Fibroblast of upper back skin (primary cell): ENCODE data around the gene SRPK2.
"Not testable (repeated sequence)": the region's sequence is repeated elsewhere in the genome, so short reads cannot be mapped to it uniquely, and the experiment has no call there.

Experiments
- DNase-seq: peaks from one replicate; pipeline ENCODE4 v3.0.0-alpha.2; 2013

The SRPK2 gene

GRCh38 chr7:105388356-105389087, at the start of gene SRPK2:
Gene SRPK2, minus strand, starts transcription at chr7:105388921.
- peak; percentile 67 for DNase-seq

DNA sequence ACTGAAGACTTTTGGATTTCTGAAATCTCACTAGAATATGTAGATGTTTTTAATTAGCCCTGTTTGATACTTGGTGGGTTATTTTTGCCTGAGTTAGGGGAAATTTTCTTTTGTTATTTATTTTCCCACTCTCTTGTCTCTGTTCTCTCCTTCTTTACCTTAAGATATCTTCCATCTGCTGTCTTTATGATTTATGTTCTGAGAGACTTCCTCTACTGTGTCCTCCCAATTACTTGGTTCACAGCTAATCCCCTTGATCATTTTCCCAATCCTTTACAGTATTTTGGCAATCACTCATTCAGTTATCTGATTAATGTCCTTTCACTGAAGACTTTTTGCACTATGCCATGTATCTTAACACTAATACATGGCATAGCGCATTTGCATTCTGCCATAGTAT, 49.5 kb upstream of the SRPK2 start:
- DNase-seq, result no peak

GRCh38 chr7:105437356-105437755, 48.6 kb upstream of the SRPK2 start:
- not testable (repeated sequence) for DNase-seq

- peak; percentile 75 for DNase-seq
Measured at GRCh38 chr7:105429746-105430612, 41.3 kb upstream of the SRPK2 start.

DNA sequence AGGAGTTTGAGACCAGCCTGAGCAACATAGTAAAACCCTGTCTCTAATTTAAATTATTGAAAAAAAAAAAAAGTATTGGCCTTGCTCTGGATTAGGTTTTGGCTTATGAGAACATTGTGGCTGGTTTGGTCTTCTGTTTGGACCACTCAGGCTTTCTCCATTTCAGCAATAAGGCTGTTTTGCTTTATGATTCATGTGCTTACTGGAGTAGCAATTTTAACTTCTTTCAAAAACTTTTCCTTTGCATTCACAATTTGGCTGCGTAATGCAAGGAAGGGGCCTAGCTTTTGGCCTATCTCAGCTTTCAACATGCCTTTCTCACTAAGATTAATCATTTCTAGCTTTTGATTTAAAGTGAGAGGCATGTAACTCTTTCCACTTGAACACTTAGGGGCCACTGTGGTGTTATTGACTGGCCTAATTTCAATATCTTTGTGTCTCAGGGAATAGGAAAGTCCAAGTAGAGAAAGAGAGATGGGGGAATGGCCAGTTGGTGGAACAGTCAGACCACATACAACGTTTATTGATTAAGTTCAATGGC, 38.0 kb upstream of the SRPK2 start:
- DNase-seq, result no peak

DNA sequence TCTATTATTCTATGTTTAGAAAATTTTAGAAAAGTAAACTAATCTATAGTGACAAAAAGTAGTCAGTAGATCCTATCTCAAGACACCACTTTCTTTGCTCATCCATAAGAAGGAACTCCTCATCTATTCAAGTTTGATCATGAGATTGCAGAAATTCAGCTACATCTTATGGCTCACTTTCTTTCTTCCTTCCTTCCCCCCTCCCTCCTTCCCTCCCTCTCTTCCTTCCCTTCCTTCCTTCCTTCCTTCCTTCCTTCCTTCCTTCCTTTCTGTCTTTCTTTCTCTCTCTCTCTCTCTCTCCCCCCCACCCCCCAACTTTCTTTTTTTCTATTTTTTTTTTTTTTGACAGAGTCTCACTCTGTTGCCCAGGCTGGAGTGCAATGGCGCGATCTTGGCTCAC, 35.3 kb upstream of the SRPK2 start:
- no peak for DNase-seq

- no peak for DNase-seq
Measured at GRCh38 chr7:105413887-105414437, 25.2 kb upstream of the SRPK2 start.

GRCh38 chr7:105410774-105411173, 22.1 kb upstream of the SRPK2 start:
- not testable (repeated sequence) for DNase-seq

- not testable (repeated sequence) for DNase-seq
Measured at GRCh38 chr7:105409775-105410174, 21.1 kb upstream of the SRPK2 start.

GRCh38 chr7:105408791-105409410, 20.2 kb upstream of the SRPK2 start:
- no peak for DNase-seq

GRCh38 chr7:105403128-105403527, 14.4 kb upstream of the SRPK2 start:
- no peak for DNase-seq

DNA sequence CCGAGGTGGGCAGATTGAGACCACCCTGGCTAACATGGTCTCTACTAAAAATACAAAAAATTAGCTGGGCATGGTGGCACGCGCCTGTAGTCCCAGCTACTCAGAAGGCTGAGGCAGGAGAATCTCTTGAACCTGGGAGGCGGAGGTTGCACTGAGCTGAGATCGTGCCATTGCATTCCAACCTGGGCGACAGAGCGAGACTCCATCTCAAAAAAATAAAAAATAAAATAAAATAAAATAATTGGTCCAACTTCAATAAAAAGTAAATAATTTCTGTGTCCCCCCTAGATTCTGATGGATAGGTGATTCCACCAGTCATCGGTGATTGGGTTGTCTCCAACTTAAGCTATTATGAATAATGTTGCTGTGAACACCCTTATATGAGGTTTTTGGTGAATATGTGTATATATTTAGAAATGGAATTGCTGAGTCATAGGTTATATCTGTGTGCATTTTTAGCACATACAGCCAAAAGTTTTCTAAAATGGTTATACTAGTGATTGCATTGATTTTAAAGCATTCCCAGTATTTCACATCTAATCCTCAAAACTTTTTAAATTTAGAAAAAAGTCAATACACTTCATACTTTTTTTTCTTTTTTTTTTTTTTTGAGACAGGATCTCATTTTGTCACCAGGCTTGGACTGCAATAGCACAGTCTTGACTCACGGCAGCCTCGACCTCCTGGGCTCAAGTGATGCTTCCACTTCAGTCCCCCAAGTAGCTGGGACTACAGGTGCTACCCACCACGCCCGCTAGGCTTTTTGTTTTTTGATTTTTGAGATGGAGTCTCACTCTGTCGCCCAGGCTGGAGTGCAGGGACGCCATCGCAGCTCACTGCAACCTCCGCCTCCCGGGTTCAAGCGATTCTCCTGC, 13.7 kb upstream of the SRPK2 start:
- DNase-seq, result peak; percentile 65

DNA sequence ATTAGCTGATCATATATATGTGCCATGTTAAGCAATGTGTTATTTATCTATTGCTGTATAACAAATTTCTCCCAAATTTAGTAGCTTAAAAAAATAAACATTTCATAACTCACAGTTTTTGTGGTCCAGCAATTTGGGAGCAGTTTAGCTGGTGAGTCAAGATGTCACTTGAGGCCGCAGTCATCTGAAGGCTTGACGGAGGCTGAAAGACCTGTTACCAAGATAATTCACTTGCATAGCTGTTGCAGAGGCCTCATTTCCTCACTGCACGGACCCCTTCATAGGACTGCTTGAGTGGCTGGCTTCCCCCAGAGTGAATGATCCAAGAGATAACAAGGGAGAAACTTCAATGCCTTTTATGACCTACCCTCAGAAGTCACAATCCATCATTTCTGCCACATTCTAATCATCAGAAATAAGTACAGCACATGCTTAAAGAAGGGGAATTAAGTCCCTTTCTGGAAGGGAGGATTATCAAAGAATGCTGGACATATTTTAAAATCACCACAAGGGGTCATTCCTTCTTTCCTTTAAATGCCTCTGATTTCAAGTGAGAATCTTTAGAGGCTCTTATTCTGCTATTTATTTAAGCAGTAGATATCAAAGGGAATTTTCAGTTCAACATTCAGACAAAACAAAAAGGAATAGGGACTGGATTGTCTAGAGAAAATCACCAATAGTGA, 10.5 kb upstream of the SRPK2 start:
- DNase-seq, result peak; percentile 52

GRCh38 chr7:105396566-105396965, 7.8 kb upstream of the SRPK2 start:
- DNase-seq, result no peak

- no peak for DNase-seq
Measured at GRCh38 chr7:105391429-105391828, 2.7 kb upstream of the SRPK2 start.

GRCh38 chr7:105389889-105390288, 1.2 kb upstream of the SRPK2 start:
- DNase-seq, result no peak

GRCh38 chr7:105389088-105389650, 448 bp upstream of the SRPK2 start:
- peak; percentile 60 for DNase-seq

DNA sequence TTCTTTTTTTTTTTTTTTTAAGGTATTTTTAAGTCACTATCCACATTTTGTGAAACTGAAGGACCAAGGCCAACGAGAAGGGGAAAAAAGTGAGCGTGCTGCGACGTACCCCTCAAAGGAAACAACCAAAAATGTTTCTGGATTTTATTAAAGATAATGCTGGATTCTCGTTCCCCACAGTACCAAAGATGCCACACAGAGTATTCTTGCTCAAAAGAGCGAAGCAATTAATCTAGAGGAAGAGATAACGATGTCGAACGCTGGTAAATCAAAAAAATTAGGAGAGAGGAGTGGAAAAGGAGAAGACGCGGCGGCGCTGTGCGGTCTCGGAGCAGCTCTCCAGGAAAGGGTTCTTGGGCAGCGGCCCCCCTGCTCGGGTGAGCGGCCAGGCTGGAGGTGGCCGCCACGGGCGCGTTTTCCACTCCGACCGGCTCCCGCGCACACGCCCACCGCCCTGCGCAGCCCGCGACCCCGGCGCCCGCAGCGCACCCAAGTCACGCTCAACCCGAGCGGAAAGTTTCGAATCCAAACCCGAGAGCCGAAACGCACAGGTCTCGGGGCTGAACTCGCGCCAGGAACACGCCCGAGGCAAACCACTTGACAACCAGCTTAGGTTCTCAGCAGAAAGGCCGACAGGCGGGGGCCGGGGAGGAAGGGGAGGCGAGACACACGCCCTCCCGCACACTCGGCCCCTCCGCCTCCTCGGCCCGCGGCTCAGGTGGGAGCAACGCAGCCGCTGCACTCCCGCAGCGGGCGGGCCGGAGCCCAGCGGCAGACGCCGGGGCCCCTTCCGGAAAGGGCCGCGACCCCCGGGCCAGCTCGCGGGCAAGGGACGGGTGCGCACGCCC, 989 bp downstream of the SRPK2 start:
- peak; percentile 30 for DNase-seq

DNA sequence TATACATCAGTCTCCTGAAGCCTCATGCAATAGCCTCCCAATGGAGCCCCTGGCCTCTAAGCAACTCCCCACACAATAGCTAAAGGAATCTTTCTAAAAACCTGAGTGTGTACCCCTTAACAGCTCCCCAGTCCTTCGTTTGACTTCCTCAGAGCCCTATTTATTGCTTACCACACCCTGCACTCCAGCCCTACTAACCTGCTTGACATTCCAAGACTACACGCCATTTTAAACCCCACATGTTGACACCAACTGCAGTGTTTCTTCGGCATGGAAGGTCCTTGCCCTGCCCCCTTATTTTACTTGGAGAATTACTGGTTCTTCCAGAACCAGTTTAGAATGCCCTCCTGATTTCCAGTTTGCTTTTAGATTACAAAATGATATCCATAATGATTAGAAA, 10.8 kb downstream of the SRPK2 start:
- DNase-seq, result no peak

DNA sequence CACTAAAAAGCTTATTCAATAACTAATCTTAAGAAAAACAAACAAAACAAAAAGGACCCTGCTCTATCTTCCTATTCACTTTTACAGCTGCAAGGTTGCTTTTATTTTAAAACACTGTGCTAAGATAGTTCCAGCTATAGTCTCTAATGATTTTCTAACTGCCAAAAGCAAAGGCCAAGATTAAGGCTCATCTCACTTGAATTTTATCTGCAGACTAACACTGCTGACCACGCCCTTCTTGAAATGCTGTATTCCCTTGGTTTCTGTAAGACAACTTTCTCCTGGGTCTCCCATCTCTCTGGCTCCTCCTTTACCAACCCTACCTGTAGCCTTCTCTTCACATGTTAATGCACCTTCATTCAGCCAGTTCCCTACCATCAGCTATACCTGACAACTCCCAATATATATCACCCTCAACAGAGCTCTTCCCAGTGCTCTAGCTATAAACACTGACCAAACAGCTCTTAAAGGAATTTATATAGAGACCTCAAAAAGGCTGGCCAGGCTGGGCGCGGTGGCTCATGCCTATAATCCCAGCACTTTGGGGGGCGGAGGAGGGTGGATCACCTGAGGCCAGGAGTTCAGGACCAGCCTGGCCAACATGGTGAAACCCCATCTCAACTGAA, 11.7 kb downstream of the SRPK2 start:
- DNase-seq, result no peak
